Activated naive CD4-positive, alpha-beta T cell treated with anti-CD3 and anti-CD28 coated beads, Interleukin-2, amount 50 U/mL, for 72 hours (primary cell): Measurements from ENCODE around the gene DACT3. TPM values are rescaled to one million over a fixed set of nuclear protein-coding genes. Genes with fewer than 3 reads are reported as not detected.

ENCODE experiments used
- ATAC-seq, 2 donors: fragments of 150-1000 bp; cut with Tn5 transposase; 2 replicates each; pipeline ENCODE4 v1.10.0; 2021; ENCODE audit warnings: mild to moderate bottlenecking in 2 of 2, moderate library complexity in 2 of 2
- DNase-seq, 2 donors: peaks; one replicate each; pipeline ENCODE4 v3.0.0; 2021 to 2022; ENCODE audit warnings: low spot score in 2 of 2
- H3K27ac Mint-ChIP-seq, 2 donors: one replicate each; pipeline ENCODE4 v1.8.0; 2022; ENCODE audit warnings: mild to moderate bottlenecking in 2 of 2, mixed read lengths in 2 of 2
- H3K36me3 Mint-ChIP-seq, 2 donors: one replicate each; pipeline ENCODE4 v1.8.0; 2022; ENCODE audit warnings: mixed read lengths in 2 of 2
- H3K9me3 Mint-ChIP-seq, 2 donors: one replicate each; pipeline ENCODE4 v1.8.0; 2022; ENCODE audit warnings: mixed read lengths in 2 of 2
- total RNA-seq, 2 donors: library from RNA; stranded (reverse); gene quantifications; one replicate each; pipeline ENCODE4 v1.2.3, GENCODE V29; 2022

The DACT3 gene
- total RNA-seq, 2 donors from 2014 or later, result 1.9 to 25.9 TPM

- peaks cover 4 to 20% of the 10 kb centered on the region in 2 donors for H3K36me3 Mint-ChIP-seq
- H3K27ac Mint-ChIP-seq, result peak within 1 kb of the TSS; percentile 83 to 89
- ATAC-seq, result peak; percentile 67 to 75
- no peak for DNase-seq
- H3K9me3 Mint-ChIP-seq, result no peaks in the 10 kb centered on the region
Observed at GRCh38 chr19:46624958-46625661, 35.9 kb downstream of the DACT3 start, which contains the start of gene PTGIR. Gene PTGIR, minus strand, starts transcription at chr19:46625089. Its CDS starts 864 bp downstream, at chr19:46624225.

GRCh38 chr19:46623915-46624502 lies 37.0 kb downstream of the DACT3 start:
- H3K27ac Mint-ChIP-seq, result peak overlapping the region; percentile 83 to 89
- DNase-seq (no peak), ATAC-seq (no peak)
- peaks cover 4 to 20% of the 10 kb centered on the region in 2 donors for H3K36me3 Mint-ChIP-seq
- H3K9me3 Mint-ChIP-seq, result no peaks in the 10 kb centered on the region

GRCh38 chr19:46622118-46622446 lies 38.9 kb downstream of the DACT3 start:
- Mint-ChIP-seq H3K27ac (peak overlapping the region in 1 of 2 donors; percentile 89), H3K36me3 (peaks cover 4 to 20% of the 10 kb centered on the region in 2 donors), H3K9me3 (no peaks in the 10 kb centered on the region)
- DNase-seq (no peak), ATAC-seq (no peak)

- ATAC-seq (no peak), DNase-seq (no peak)
- Mint-ChIP-seq H3K36me3 (peaks cover 4 to 20% of the 10 kb centered on the region in 2 donors), H3K9me3 (no peaks in the 10 kb centered on the region), H3K27ac (peak overlapping the region; percentile 88 to 89)
Observed at GRCh38 chr19:46621191-46622117, 39.5 kb downstream of the DACT3 start.

- H3K27ac Mint-ChIP-seq, result peak overlapping the region; percentile 88 to 89
- no peak for DNase-seq
- no peaks in the 10 kb centered on the region for H3K9me3 Mint-ChIP-seq
- H3K36me3 Mint-ChIP-seq, result peaks cover 4 to 20% of the 10 kb centered on the region in 2 donors
- ATAC-seq, result no peak
Observed at GRCh38 chr19:46620716-46621115, 40.3 kb downstream of the DACT3 start.

GRCh38 chr19:46620267-46620666 lies 40.7 kb downstream of the DACT3 start:
- ATAC-seq, result no peak
- H3K36me3 Mint-ChIP-seq, result peaks cover 4 to 20% of the 10 kb centered on the region in 2 donors
- H3K9me3 Mint-ChIP-seq, result no peaks in the 10 kb centered on the region
- peak overlapping the region in 1 of 2 donors; percentile 89 for H3K27ac Mint-ChIP-seq
- no peak for DNase-seq

- H3K36me3 Mint-ChIP-seq, result peaks cover 0 to 20% of the 10 kb centered on the region in 2 donors
- H3K9me3 Mint-ChIP-seq, result no peaks in the 10 kb centered on the region
- peak overlapping the region in 1 of 2 donors; percentile 89 for H3K27ac Mint-ChIP-seq
- no peak for ATAC-seq
- DNase-seq, result no peak
Observed at GRCh38 chr19:46618670-46619231, 42.2 kb downstream of the DACT3 start.

GRCh38 chr19:46617601-46618000 lies 43.4 kb downstream of the DACT3 start:
- peaks cover 0 to 20% of the 10 kb centered on the region in 2 donors for H3K36me3 Mint-ChIP-seq
- no peak for DNase-seq
- H3K27ac Mint-ChIP-seq, result peak overlapping the region in 1 of 2 donors; percentile 92
- no peaks in the 10 kb centered on the region for H3K9me3 Mint-ChIP-seq
- ATAC-seq, result peak in 1 of 2 donors; percentile 10

- ATAC-seq (peak; percentile 47 to 65), DNase-seq (peak; percentile 46 to 90)
- Mint-ChIP-seq H3K9me3 (no peaks in the 10 kb centered on the region), H3K36me3 (peaks cover 0 to 12% of the 10 kb centered on the region in 2 donors), H3K27ac (peak overlapping the region; percentile 92 to 94)
Observed at GRCh38 chr19:46616631-46617322, 44.2 kb downstream of the DACT3 start.

GRCh38 chr19:46615966-46616365 lies 45.0 kb downstream of the DACT3 start:
- Mint-ChIP-seq H3K27ac (peak overlapping the region; percentile 72 to 92), H3K9me3 (no peaks in the 10 kb centered on the region), H3K36me3 (peaks cover 0 to 12% of the 10 kb centered on the region in 2 donors)
- no peak for ATAC-seq
- no peak for DNase-seq

GRCh38 chr19:46614114-46614722 lies 46.8 kb downstream of the DACT3 start:
- H3K36me3 Mint-ChIP-seq, result peaks cover 4 to 25% of the 10 kb centered on the region in 2 donors
- no peaks in the 10 kb centered on the region for H3K9me3 Mint-ChIP-seq
- peak overlapping the region in 1 of 2 donors; percentile 82 for H3K27ac Mint-ChIP-seq
- peak; percentile 25 to 70 for ATAC-seq
- DNase-seq, result peak; percentile 82 to 90

- H3K27ac Mint-ChIP-seq, result peak overlapping the region in 1 of 2 donors; percentile 82
- no peak for DNase-seq
Observed at GRCh38 chr19:46613525-46613924, 47.5 kb downstream of the DACT3 start.

GRCh38 chr19:46611776-46612175 lies 49.2 kb downstream of the DACT3 start:
- H3K27ac Mint-ChIP-seq, result peak overlapping the region; percentile 70 to 90
- ATAC-seq, result no peak
- no peak for DNase-seq
- peaks cover 23 to 40% of the 10 kb centered on the region in 2 donors for H3K36me3 Mint-ChIP-seq
- no peaks in the 10 kb centered on the region for H3K9me3 Mint-ChIP-seq

More at GRCh38 chr19:46613525-46613924, 47.5 kb downstream of the DACT3 start:
- Mint-ChIP-seq H3K36me3 (peaks cover 7 to 28% of the 10 kb centered on the region in 2 donors), H3K9me3 (no peaks in the 10 kb centered on the region)
- no peak for ATAC-seq

- Mint-ChIP-seq H3K36me3 (peaks cover 29 to 45% of the 10 kb centered on the region in 2 donors), H3K9me3 (no peaks in the 10 kb centered on the region), H3K27ac (peak overlapping the region; percentile 84 to 90)
- DNase-seq (no peak), ATAC-seq (peak; percentile 14 to 67)
Observed at GRCh38 chr19:46610851-46611770, 49.9 kb downstream of the DACT3 start.

- ATAC-seq (no peak), DNase-seq (no peak)
- H3K36me3 Mint-ChIP-seq, result peaks cover 35 to 45% of the 10 kb centered on the region in 2 donors
- no peaks in the 10 kb centered on the region for H3K9me3 Mint-ChIP-seq
- peak overlapping the region in 1 of 2 donors; percentile 90 for H3K27ac Mint-ChIP-seq
Observed at GRCh38 chr19:46610413-46610775, 50.6 kb downstream of the DACT3 start.
